Raji (cell line): Measurements from ENCODE around the gene HCRT.

Source experiments
- POLR2A ChIP-seq: IDR thresholded peaks from 2 replicates; pipeline ENCODE4 v1.6.1; 2011; ENCODE audit warnings: low read depth, low read length, control low read depth; ENCODE audit not compliant: insufficient read depth

Gene HCRT

GRCh38 chr17:42135151-42135550 lies 50.1 kb downstream of the HCRT start:
- TF ChIP-seq POLR2A, result no peak
